Stomach (tissue), 4 donors: Measurements from ENCODE around the gene LCE6A.

Source experiments
- EP300 ChIP-seq: sonication (generic); formaldehyde crosslinking; IDR thresholded peaks from one replicate; pipeline ENCODE4 v1.6.1; 2017; ENCODE audit warnings: antibody characterized with exemption
- TF ChIP-seq, protein P1 (sequence below), 7 experiments: fragments of 450-650 bp in 4 of 7; fragments of 200-600 bp in 3 of 7; sonication (generic) in 3 of 7; IDR thresholded peaks; one replicate each; pipeline ENCODE4 v1.5.1; 2016 to 2019; ENCODE audit warnings: antibody characterized with exemption in 7 of 7, control low read depth in 2 of 7, mild to moderate bottlenecking in 1 of 7

DNA sequence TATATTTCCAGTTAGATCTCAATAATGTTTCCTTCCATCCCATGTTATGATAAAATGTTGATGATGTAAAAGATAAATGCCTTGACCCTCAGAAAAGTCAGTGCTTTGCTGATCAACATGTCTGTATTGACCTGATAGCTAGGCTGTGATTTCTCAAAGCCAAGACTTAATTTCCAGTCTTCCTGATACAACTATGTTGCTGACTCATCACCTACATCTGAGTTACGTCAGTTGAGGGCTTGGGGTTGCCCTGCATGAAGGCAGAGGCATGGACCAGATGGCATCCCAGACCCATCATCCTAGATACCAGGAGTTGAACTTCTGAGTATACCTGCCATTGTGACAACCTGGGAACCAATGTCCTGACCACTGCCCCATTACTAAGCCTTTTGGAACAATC, 41.3 kb upstream of the LCE6A start:
- TF ChIP-seq, protein P1, sequence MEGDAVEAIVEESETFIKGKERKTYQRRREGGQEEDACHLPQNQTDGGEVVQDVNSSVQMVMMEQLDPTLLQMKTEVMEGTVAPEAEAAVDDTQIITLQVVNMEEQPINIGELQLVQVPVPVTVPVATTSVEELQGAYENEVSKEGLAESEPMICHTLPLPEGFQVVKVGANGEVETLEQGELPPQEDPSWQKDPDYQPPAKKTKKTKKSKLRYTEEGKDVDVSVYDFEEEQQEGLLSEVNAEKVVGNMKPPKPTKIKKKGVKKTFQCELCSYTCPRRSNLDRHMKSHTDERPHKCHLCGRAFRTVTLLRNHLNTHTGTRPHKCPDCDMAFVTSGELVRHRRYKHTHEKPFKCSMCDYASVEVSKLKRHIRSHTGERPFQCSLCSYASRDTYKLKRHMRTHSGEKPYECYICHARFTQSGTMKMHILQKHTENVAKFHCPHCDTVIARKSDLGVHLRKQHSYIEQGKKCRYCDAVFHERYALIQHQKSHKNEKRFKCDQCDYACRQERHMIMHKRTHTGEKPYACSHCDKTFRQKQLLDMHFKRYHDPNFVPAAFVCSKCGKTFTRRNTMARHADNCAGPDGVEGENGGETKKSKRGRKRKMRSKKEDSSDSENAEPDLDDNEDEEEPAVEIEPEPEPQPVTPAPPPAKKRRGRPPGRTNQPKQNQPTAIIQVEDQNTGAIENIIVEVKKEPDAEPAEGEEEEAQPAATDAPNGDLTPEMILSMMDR (IDR thresholded peaks at IDR 0.05), result no peak
- TF ChIP-seq EP300, result no peak
